Osteoblast (primary cell): ENCODE data around the gene SLC25A25. TPM values are rescaled to one million over a fixed set of nuclear protein-coding genes. Genes with fewer than 3 reads are reported as not detected.
A peak's percentile ranks its signal among the peaks of the same experiment; 100 is the strongest.

Experiments
- DNase-seq: peaks from one replicate; pipeline ENCODE4 v3.0.0; 2011; ENCODE audit warnings: low spot score, mixed read lengths; ENCODE audit not compliant: insufficient read length; ENCODE audit errors: missing footprints
- H2AFZ ChIP-seq: 2 replicates; pipeline ENCODE4 v1.6.0; 2011; ENCODE audit warnings: mild to moderate bottlenecking, low read length
- H3K27ac ChIP-seq: 2 replicates; pipeline ENCODE4 v1.5.1; 2011; ENCODE audit warnings: mild to moderate bottlenecking, low read depth, low read length, moderate library complexity
- H3K27me3 ChIP-seq: 2 replicates; pipeline ENCODE4 v1.6.0; 2012; ENCODE audit warnings: mild to moderate bottlenecking, control low read depth, inconsistent platforms, low read length, moderate library complexity; ENCODE audit not compliant: insufficient read depth
- H3K36me3 ChIP-seq: 2 replicates; pipeline ENCODE4 v1.5.1; 2011; ENCODE audit warnings: mild to moderate bottlenecking, low read length, control low read depth, moderate library complexity; ENCODE audit not compliant: insufficient read depth
- H3K4me1 ChIP-seq: 2 replicates; pipeline ENCODE4 v1.5.1; 2011; ENCODE audit warnings: mild to moderate bottlenecking, low read length, control low read depth, moderate library complexity; ENCODE audit not compliant: insufficient read depth
- H3K4me2 ChIP-seq: 2 replicates; pipeline ENCODE4 v1.6.0; 2011; ENCODE audit warnings: mild to moderate bottlenecking, low read length; ENCODE audit not compliant: insufficient read depth
- H3K4me3 ChIP-seq: fragments of 200-600 bp; sonication (generic); 3 replicates; pipeline ENCODE4 v1.5.1; 2012; ENCODE audit warnings: mild to moderate bottlenecking, low read length, inconsistent platforms; ENCODE audit not compliant: insufficient read depth
- H3K79me2 ChIP-seq: 2 replicates; pipeline ENCODE4 v1.6.0; 2012; ENCODE audit warnings: mild to moderate bottlenecking, low read length, control low read depth, inconsistent platforms; ENCODE audit not compliant: insufficient read depth
- H3K9me3 ChIP-seq: 2 replicates; pipeline ENCODE4 v1.5.1; 2011; ENCODE audit warnings: low read depth, low read length, control low read depth
- H4K20me1 ChIP-seq: 2 replicates; pipeline ENCODE4 v1.6.0; 2012; ENCODE audit warnings: mild to moderate bottlenecking, low read length, control low read depth; ENCODE audit not compliant: insufficient read depth
- total RNA-seq: library from RNA; depleted of rRNA; stranded (reverse); fragments of >200 nt; gene quantifications from 2 replicates; pipeline ENCODE4 v1.2.3, GENCODE V29; 2012
- TF ChIP-seq, protein P1 (sequence below): IDR thresholded peaks from 2 replicates; pipeline ENCODE4 v1.5.1; 2011; ENCODE audit warnings: mild to moderate bottlenecking, low read depth, low read length, moderate library complexity; ENCODE audit errors: extremely low read depth

The SLC25A25 gene
- total RNA-seq, 1 donor: 13.4 TPM

- H3K27ac ChIP-seq: no peak overlapping the region
- peaks cover 38% of the 10 kb centered on the region for H3K79me2 ChIP-seq
- H3K4me2 ChIP-seq: no peak overlapping the region
- H3K27me3 ChIP-seq: no peaks in the 10 kb centered on the region
- DNase-seq: peak; percentile 31
- H2AFZ ChIP-seq: no peak overlapping the region
- no peaks in the 10 kb centered on the region for H3K4me1 ChIP-seq
- H3K4me3 ChIP-seq: no peak overlapping the region
- TF ChIP-seq, protein P1, sequence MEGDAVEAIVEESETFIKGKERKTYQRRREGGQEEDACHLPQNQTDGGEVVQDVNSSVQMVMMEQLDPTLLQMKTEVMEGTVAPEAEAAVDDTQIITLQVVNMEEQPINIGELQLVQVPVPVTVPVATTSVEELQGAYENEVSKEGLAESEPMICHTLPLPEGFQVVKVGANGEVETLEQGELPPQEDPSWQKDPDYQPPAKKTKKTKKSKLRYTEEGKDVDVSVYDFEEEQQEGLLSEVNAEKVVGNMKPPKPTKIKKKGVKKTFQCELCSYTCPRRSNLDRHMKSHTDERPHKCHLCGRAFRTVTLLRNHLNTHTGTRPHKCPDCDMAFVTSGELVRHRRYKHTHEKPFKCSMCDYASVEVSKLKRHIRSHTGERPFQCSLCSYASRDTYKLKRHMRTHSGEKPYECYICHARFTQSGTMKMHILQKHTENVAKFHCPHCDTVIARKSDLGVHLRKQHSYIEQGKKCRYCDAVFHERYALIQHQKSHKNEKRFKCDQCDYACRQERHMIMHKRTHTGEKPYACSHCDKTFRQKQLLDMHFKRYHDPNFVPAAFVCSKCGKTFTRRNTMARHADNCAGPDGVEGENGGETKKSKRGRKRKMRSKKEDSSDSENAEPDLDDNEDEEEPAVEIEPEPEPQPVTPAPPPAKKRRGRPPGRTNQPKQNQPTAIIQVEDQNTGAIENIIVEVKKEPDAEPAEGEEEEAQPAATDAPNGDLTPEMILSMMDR: no peak
- H4K20me1 ChIP-seq: no peaks in the 10 kb centered on the region
- peaks cover 70% of the 10 kb centered on the region for H3K36me3 ChIP-seq
- no peaks in the 10 kb centered on the region for H3K9me3 ChIP-seq
Observed at GRCh38 chr9:128105538-128106175, 37.6 kb downstream of the SLC25A25 start.

- no peak overlapping the region for H3K4me3 ChIP-seq
- H2AFZ ChIP-seq: no peak overlapping the region
- peaks cover 31% of the 10 kb centered on the region for H3K79me2 ChIP-seq
- no peak overlapping the region for H3K27ac ChIP-seq
- TF ChIP-seq, protein P1: no peak
- H3K9me3 ChIP-seq: no peaks in the 10 kb centered on the region
- no peaks in the 10 kb centered on the region for H4K20me1 ChIP-seq
- DNase-seq: peak; percentile 75
- no peak overlapping the region for H3K4me2 ChIP-seq
- peaks cover 67% of the 10 kb centered on the region for H3K36me3 ChIP-seq
- H3K4me1 ChIP-seq: no peaks in the 10 kb centered on the region
- H3K27me3 ChIP-seq: no peaks in the 10 kb centered on the region
Observed at GRCh38 chr9:128106181-128106939, 38.3 kb downstream of the SLC25A25 start.

GRCh38 chr9:128106940-128107467 is 39.0 kb downstream of the SLC25A25 start:
- peaks cover 24% of the 10 kb centered on the region for H3K79me2 ChIP-seq
- peaks cover 62% of the 10 kb centered on the region for H3K36me3 ChIP-seq
- no peaks in the 10 kb centered on the region for H4K20me1 ChIP-seq
- no peaks in the 10 kb centered on the region for H3K9me3 ChIP-seq
- no peak overlapping the region for H3K4me3 ChIP-seq
- TF ChIP-seq, protein P1: no peak
- H3K4me2 ChIP-seq: no peak overlapping the region
- DNase-seq: peak; percentile 83
- H3K27ac ChIP-seq: no peak overlapping the region
- no peaks in the 10 kb centered on the region for H3K27me3 ChIP-seq
- H3K4me1 ChIP-seq: no peaks in the 10 kb centered on the region
- H2AFZ ChIP-seq: no peak overlapping the region
